Measurements from ENCODE around the gene RALBP1.
A peak's percentile ranks its signal among the peaks of the same experiment; 100 is the strongest.
"Not testable (repeated sequence)": the region's sequence is repeated elsewhere in the genome, so short reads cannot be mapped to it uniquely, and the experiment has no call there.

The RALBP1 gene

GRCh38 chr18:9455718-9456511 lies 19.4 kb upstream of the RALBP1 start:
- no peak for DNase-seq

GRCh38 chr18:9466127-9466526 lies 9.2 kb upstream of the RALBP1 start:
- DNase-seq, result no peak

- DNase-seq, result no peak
Observed at GRCh38 chr18:9466846-9467245, 8.5 kb upstream of the RALBP1 start.

- no peak for DNase-seq
Observed at GRCh38 chr18:9468998-9469397, 6.3 kb upstream of the RALBP1 start.

GRCh38 chr18:9469685-9470084 lies 5.6 kb upstream of the RALBP1 start:
- no peak for DNase-seq

GRCh38 chr18:9474108-9474982 lies 968 bp upstream of the RALBP1 start:
- no peak for DNase-seq

- DNase-seq, result peak; percentile 64
Observed at GRCh38 chr18:9475643-9476591, 604 bp downstream of the RALBP1 start.

- not testable (repeated sequence) for DNase-seq
Observed at GRCh38 chr18:9476949-9477348, 1.6 kb downstream of the RALBP1 start.

- DNase-seq, result no peak
Observed at GRCh38 chr18:9477509-9477908, 2.2 kb downstream of the RALBP1 start.

- no peak for DNase-seq
Observed at GRCh38 chr18:9478545-9478944, 3.2 kb downstream of the RALBP1 start.

- no peak for DNase-seq
Observed at GRCh38 chr18:9482790-9483189, 7.5 kb downstream of the RALBP1 start.

- no peak for DNase-seq
Observed at GRCh38 chr18:9483526-9483925, 8.2 kb downstream of the RALBP1 start.

- DNase-seq, result not testable (repeated sequence)
Observed at GRCh38 chr18:9484856-9485255, 9.5 kb downstream of the RALBP1 start.

- DNase-seq, result no peak
Observed at GRCh38 chr18:9488538-9488937, 13.2 kb downstream of the RALBP1 start.

- DNase-seq, result no peak
Observed at GRCh38 chr18:9494778-9495331, 19.5 kb downstream of the RALBP1 start.

- DNase-seq, result no peak
Observed at GRCh38 chr18:9495465-9495864, 20.2 kb downstream of the RALBP1 start.

- no peak for DNase-seq
Observed at GRCh38 chr18:9495916-9496705, 20.8 kb downstream of the RALBP1 start.

- no peak for DNase-seq
Observed at GRCh38 chr18:9506046-9506792, 30.9 kb downstream of the RALBP1 start.

- DNase-seq, result no peak
Observed at GRCh38 chr18:9507565-9508088, 32.3 kb downstream of the RALBP1 start.

- no peak for DNase-seq
Observed at GRCh38 chr18:9508446-9509025, 33.2 kb downstream of the RALBP1 start.

All from stimulated activated naive CD4-positive, alpha-beta T cell treated with Interleukin-2 at 50 U/mL for 16 hours (primary cell).